IMR-90 (cell line): ENCODE measurements around the gene RHOT1. TPM values are rescaled to one million over a fixed set of nuclear protein-coding genes. Genes with fewer than 3 reads are reported as not detected.
A peak's percentile ranks its signal among the peaks of the same experiment; 100 is the strongest.

Experiments used
- ATAC-seq: fragments of 200-7000 bp; cut with Tn5 transposase; 2 replicates; pipeline ENCODE4 v1.9.1; 2020; ENCODE audit warnings: low read depth, mild to moderate bottlenecking, moderate library complexity
- BruUV-seq: library from RNA; stranded (reverse); fragments of 400-500 nt; replicated peaks from 2 replicates; lab custom pipeline; 2021; lab: Mats Ljungman, UMichigan
- CTCF ChIA-PET: fragments of 300-600 bp; formaldehyde crosslinking; extraction: SDS; loops from one replicate; lab custom pipeline; 2021; ENCODE audit warnings: antibody characterized with exemption; lab: Yijun Ruan, JAX
- POLR2A ChIA-PET: fragments of 300-600 bp; sonication (Branson Sonifier 250); formaldehyde crosslinking; loops from one replicate; lab custom pipeline; 2022; ENCODE audit warnings: antibody characterized with exemption; ENCODE audit not compliant: unreplicated experiment; lab: Charles Lee
- DNase-seq: peaks from one replicate; pipeline ENCODE4 v3.0.0; 2013
- H2AFZ ChIP-seq: replicated peaks from 2 replicates; pipeline ENCODE3; 2013; ENCODE audit warnings: low read length, mild to moderate bottlenecking; ENCODE audit not compliant: poor library complexity
- H2AK5ac ChIP-seq: 2 replicates; pipeline ENCODE4 v1.6.1; 2013; ENCODE audit warnings: low read depth, low read length, inconsistent platforms
- H2AK9ac ChIP-seq: replicated peaks from 2 replicates; pipeline ENCODE3; 2013; ENCODE audit warnings: mild to moderate bottlenecking, low read depth, low read length, moderate library complexity; ENCODE audit not compliant: poor library complexity
- H2BK120ac ChIP-seq: 2 replicates; pipeline ENCODE4 v1.6.1; 2013; ENCODE audit warnings: low read depth, low read length, inconsistent platforms
- H2BK15ac ChIP-seq: 3 replicates; pipeline ENCODE4 v1.6.1; 2013; ENCODE audit warnings: low read depth, low read length, inconsistent platforms
- H2BK20ac ChIP-seq: 2 replicates; pipeline ENCODE4 v1.6.1; 2013; ENCODE audit warnings: low read depth, mild to moderate bottlenecking, inconsistent platforms, low read length, moderate library complexity
- H2BK5ac ChIP-seq: 2 replicates; pipeline ENCODE4 v1.6.1; 2013; ENCODE audit warnings: mild to moderate bottlenecking, low read depth, low read length, inconsistent platforms; ENCODE audit not compliant: poor library complexity, severe bottlenecking
- H3K14ac ChIP-seq: replicated peaks from 2 replicates; pipeline ENCODE4 v1.6.1; 2013; ENCODE audit warnings: low read depth, low read length, inconsistent platforms
- H3K18ac ChIP-seq: 2 replicates; pipeline ENCODE4 v1.6.1; 2013; ENCODE audit warnings: low read depth, low read length, control low read depth
- H3K23ac ChIP-seq: 2 replicates; pipeline ENCODE4 v1.6.1; 2013; ENCODE audit warnings: low read depth, low read length, inconsistent platforms
- H3K27ac ChIP-seq: 2 replicates; pipeline ENCODE4 v1.5.1; 2013; ENCODE audit warnings: mild to moderate bottlenecking, control low read depth, low read length; ENCODE audit not compliant: insufficient read depth
- H3K27me3 ChIP-seq: 2 replicates; pipeline ENCODE4 v1.6.1; 2013; ENCODE audit warnings: low read length; ENCODE audit not compliant: control insufficient read depth, insufficient read depth
- H3K36me3 ChIP-seq: 2 replicates; pipeline ENCODE4 v1.6.1; 2013; ENCODE audit warnings: low read length, mixed read lengths; ENCODE audit not compliant: control insufficient read depth, insufficient read depth
- H3K4ac ChIP-seq: 2 replicates; pipeline ENCODE4 v1.6.1; 2013; ENCODE audit warnings: low read depth, low read length, inconsistent platforms
- H3K4me1 ChIP-seq: 2 replicates; pipeline ENCODE4 v1.6.1; 2013; ENCODE audit warnings: low read length, mixed read lengths; ENCODE audit not compliant: control insufficient read depth, insufficient read depth
- H3K4me2 ChIP-seq: 2 replicates; pipeline ENCODE4 v1.6.1; 2013; ENCODE audit warnings: low read depth, mild to moderate bottlenecking, control low read depth, low read length, moderate library complexity
- H3K4me3 ChIP-seq: 2 replicates; pipeline ENCODE4 v1.5.1; 2013; ENCODE audit warnings: low read depth, mild to moderate bottlenecking, control low read depth, low read length, moderate library complexity; ENCODE audit not compliant: insufficient read depth
- H3K56ac ChIP-seq: 2 replicates; pipeline ENCODE4 v1.6.1; 2013; ENCODE audit warnings: low read length, inconsistent platforms; ENCODE audit not compliant: insufficient read depth; ENCODE audit errors: extremely low read depth
- H3K79me1 ChIP-seq, 2 experiments: 2 replicates each; pipeline ENCODE4 v1.6.1; 2013; ENCODE audit warnings: low read length in 2 of 2, inconsistent platforms in 1 of 2, low read depth in 1 of 2
- H3K9ac ChIP-seq: 2 replicates; pipeline ENCODE4 v1.6.1; 2013; ENCODE audit warnings: low read depth, low read length, control low read depth
- H3K9me1 ChIP-seq: 2 replicates; pipeline ENCODE4 v1.6.1; 2013; ENCODE audit warnings: low read length, inconsistent platforms; ENCODE audit not compliant: insufficient read depth
- H3K9me3 ChIP-seq: 2 replicates; pipeline ENCODE4 v1.6.1; 2013; ENCODE audit warnings: low read length; ENCODE audit not compliant: control insufficient read depth, insufficient read depth
- H4K20me1 ChIP-seq: 2 replicates; pipeline ENCODE4 v1.6.1; 2013; ENCODE audit warnings: low read length, inconsistent platforms; ENCODE audit not compliant: insufficient read depth
- H4K5ac ChIP-seq: 2 replicates; pipeline ENCODE4 v1.6.1; 2013; ENCODE audit warnings: mild to moderate bottlenecking, low read depth, low read length, control low read depth
- H4K8ac ChIP-seq, 2 experiments: 2 replicates each; pipeline ENCODE4 v1.6.1; 2013; ENCODE audit warnings: low read depth in 2 of 2, low read length in 2 of 2, control low read depth in 1 of 2, inconsistent platforms in 1 of 2
- H4K91ac ChIP-seq: 2 replicates; pipeline ENCODE4 v1.6.1; 2013; ENCODE audit warnings: low read depth, low read length, inconsistent platforms; ENCODE audit not compliant: insufficient read depth
- ELK1 ChIP-seq: fragments of 150-350 bp; IDR thresholded peaks from 2 replicates; pipeline ENCODE4 v1.6.1; 2016; ENCODE audit warnings: low read depth, mild to moderate bottlenecking, low read length, moderate library complexity, borderline replicate concordance
- MAFK ChIP-seq: IDR thresholded peaks from 2 replicates; pipeline ENCODE4 v1.6.1; 2012; ENCODE audit warnings: low read depth, low read length, improper control_type of control experiment
- NFE2L2 ChIP-seq: fragments of 150-350 bp; IDR thresholded peaks from 2 replicates; pipeline ENCODE4 v1.6.1; 2016; ENCODE audit warnings: low read depth, mild to moderate bottlenecking, low read length
- SMC3 ChIP-seq: fragments of 150-350 bp; IDR thresholded peaks from 2 replicates; pipeline ENCODE4 v1.6.1; 2016; ENCODE audit warnings: low read depth, mild to moderate bottlenecking, antibody characterized with exemption, low read length, moderate library complexity
- WGBS, 2 experiments: methylation state at CpG; one replicate each; pipeline versions ENCODE4 v1.1.5 to v1.1.7; 2013; ENCODE audit warnings: missing lambda C conversion rate in 2 of 2; ENCODE audit not compliant: insufficient read length in 1 of 2; ENCODE audit errors: extremely low coverage in 2 of 2; 5-methylcytosine and 5-hydroxymethylcytosine counted together
- dilution Hi-C: fragments of 300-500 bp; cut with HindIII; formaldehyde crosslinking; loops from one replicate; pipeline ENCODE4 v1.14.3; 2018; ENCODE audit warnings: low sequenced_read_pairs; ENCODE audit not compliant: unreplicated experiment
- in situ Hi-C: fragments of 300-500 bp; cut with MboI; formaldehyde crosslinking; loops from 3 replicates; pipeline ENCODE4 v1.14.3; 2019; ENCODE audit warnings: low sequenced_read_pairs, inconsistent platforms, mixed read lengths
- intact Hi-C: fragments of 100-400 bp; cut with micrococcal nuclease; formaldehyde crosslinking; loops from 2 replicates; pipeline ENCODE4 v1.10.0; 2022
- polyA plus RNA-seq, 3 experiments: library from polyadenylated mRNA; depleted of rRNA; stranded (reverse); fragments of >200 nt; gene quantifications; 2 replicates each; pipeline ENCODE4 v1.2.3, GENCODE V29; 2012; ENCODE audit warnings: low replicate concordance in 1 of 3
- total RNA-seq: library from RNA; depleted of rRNA; stranded (reverse); fragments of >200 nt; gene quantifications from 2 replicates; pipeline ENCODE4 v1.2.3, GENCODE V29; 2012

The RHOT1 gene
- total and polyA plus RNA-seq, 2 of the 4 experiments (the other 2 are of a cell fraction): 27.4 to 27.6 TPM

GRCh38 chr17:32266389-32267301 lies 124.3 kb downstream of the RHOT1 start (continued):
- TF ChIP-seq ELK1: no peak

GRCh38 chr17:32267690-32268205 lies 125.4 kb downstream of the RHOT1 start:
- Histone ChIP-seq H3K4me2 (no peak overlapping the region), H3K9me3 (no peaks in the 10 kb centered on the region)

More at GRCh38 chr17:32267690-32268205, 125.4 kb downstream of the RHOT1 start:
- ChIA-PET CTCF (no interaction called here), POLR2A (no interaction called here)
- Histone ChIP-seq H4K5ac (no peak overlapping the region), H3K9me1 (peaks cover 5% of the 10 kb centered on the region; the same call in 1 of the 2 replicates), H3K23ac (no peak overlapping the region; the same call in 1 of the 2 replicates), H3K18ac (no peak overlapping the region), H2AK5ac (no peak overlapping the region), H3K79me1 (no peaks in the 10 kb centered on the region), H2AK9ac (peak overlapping the region; percentile 49), H3K4ac (no peak overlapping the region), H4K91ac (no peak overlapping the region), H4K8ac (no peak overlapping the region), H2BK120ac (no peak overlapping the region), H3K9ac (no peak overlapping the region), H3K14ac (no peak overlapping the region), H2BK15ac (no peak overlapping the region), H3K56ac (no peak overlapping the region), H2BK5ac (no peak overlapping the region), H4K20me1 (no peaks in the 10 kb centered on the region; the same call in none of the 2 replicates), H3K27me3 (peaks cover 72% of the 10 kb centered on the region), H3K4me3 (no peak overlapping the region), H2BK20ac (no peak overlapping the region), H3K4me1 (no peaks in the 10 kb centered on the region; the same call in 1 of the 2 replicates), H2AFZ (no peak overlapping the region), H3K36me3 (no peaks in the 10 kb centered on the region), H3K27ac (no peak overlapping the region)
- no TSS peak for BruUV-seq
- WGBS, 2 experiments: no CpG with 5 or more reads among the region's 10 CpGs
- DNase-seq (no peak), ATAC-seq (no peak)
- intact Hi-C loops: no loop called here
- in situ Hi-C loops: no loop called here
- TF ChIP-seq MAFK: no peak
- TF ChIP-seq NFE2L2: no peak
- no peak for TF ChIP-seq SMC3
- dilution Hi-C loops: no loop called here
